ENCODE measurements around the gene CUBN.

Gene CUBN

DNA sequence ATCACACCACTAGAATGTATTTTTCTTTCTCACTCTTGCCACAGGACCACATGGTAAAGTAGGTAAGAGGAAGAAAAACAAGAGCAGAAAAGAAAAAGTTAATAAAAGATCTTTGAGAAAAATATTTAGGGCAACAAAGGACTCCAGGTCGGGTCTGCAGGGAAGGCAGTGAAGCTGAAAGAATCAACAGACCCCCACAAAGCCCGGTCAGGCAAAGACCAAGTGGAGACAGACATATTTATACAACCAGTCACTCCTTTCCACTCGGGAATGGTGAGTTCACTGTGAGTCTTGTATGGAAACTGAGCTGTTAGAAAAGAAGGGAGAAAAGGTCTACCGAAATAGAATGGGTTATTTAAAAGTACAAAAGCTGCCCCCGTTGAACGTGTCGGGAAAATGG lies 340.4 kb downstream of the CUBN start:
- Histone ChIP-seq H3K4me3 (ENCODE audit: low read depth, low read length) (no peak overlapping the region), H3K36me3 (ENCODE audit: control insufficient read depth, insufficient read depth, low read length) (no peaks in the 10 kb centered on the region)

DNA sequence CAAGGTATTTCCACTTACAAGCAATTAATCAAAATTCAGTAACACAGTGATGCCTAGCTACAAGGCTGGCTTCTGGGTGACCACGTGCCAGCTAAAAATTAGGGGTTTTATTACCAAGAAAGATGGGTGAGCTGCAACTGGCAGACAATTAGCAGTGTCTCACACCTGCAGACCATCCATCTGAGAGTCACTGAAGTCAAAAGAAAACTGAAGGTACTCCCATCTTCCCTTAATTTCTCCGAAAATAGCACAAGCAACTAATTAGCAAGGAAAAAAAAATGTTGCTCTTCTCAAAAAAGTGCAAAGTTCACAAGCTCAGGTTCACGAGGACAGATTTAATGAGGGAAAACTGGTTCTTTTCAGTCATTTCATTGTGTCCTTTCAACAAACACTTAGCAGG lies 340.8 kb downstream of the CUBN start:
- Histone ChIP-seq H3K79me2 (peaks cover 2% of the 10 kb centered on the region), H2AFZ (no peak overlapping the region), H3K4me3 (ENCODE audit: low read depth, low read length) (no peak overlapping the region), H3K9ac (no peak overlapping the region), H3K36me3 (ENCODE audit: control insufficient read depth, insufficient read depth, low read length) (no peaks in the 10 kb centered on the region), H3K27me3 (ENCODE audit: control insufficient read depth, insufficient read depth, low read length) (no peaks in the 10 kb centered on the region), H3K9me3 (ENCODE audit: control insufficient read depth, low read length) (no peaks in the 10 kb centered on the region), H3K27ac (no peak overlapping the region), H3K4me1 (no peaks in the 10 kb centered on the region), H3K4me2 (ENCODE audit: low read length) (no peak overlapping the region)
- TF ChIP-seq, protein P1, sequence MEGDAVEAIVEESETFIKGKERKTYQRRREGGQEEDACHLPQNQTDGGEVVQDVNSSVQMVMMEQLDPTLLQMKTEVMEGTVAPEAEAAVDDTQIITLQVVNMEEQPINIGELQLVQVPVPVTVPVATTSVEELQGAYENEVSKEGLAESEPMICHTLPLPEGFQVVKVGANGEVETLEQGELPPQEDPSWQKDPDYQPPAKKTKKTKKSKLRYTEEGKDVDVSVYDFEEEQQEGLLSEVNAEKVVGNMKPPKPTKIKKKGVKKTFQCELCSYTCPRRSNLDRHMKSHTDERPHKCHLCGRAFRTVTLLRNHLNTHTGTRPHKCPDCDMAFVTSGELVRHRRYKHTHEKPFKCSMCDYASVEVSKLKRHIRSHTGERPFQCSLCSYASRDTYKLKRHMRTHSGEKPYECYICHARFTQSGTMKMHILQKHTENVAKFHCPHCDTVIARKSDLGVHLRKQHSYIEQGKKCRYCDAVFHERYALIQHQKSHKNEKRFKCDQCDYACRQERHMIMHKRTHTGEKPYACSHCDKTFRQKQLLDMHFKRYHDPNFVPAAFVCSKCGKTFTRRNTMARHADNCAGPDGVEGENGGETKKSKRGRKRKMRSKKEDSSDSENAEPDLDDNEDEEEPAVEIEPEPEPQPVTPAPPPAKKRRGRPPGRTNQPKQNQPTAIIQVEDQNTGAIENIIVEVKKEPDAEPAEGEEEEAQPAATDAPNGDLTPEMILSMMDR (IDR thresholded peaks at IDR 0.05) = no peak

More for the DNA sequence above, 340.4 kb downstream of the CUBN start:
- Histone ChIP-seq H3K4me2 (ENCODE audit: low read length) (no peak overlapping the region), H3K27ac (no peak overlapping the region), H3K4me1 (no peaks in the 10 kb centered on the region), H3K9ac (no peak overlapping the region), H3K9me3 (ENCODE audit: control insufficient read depth, low read length) (no peaks in the 10 kb centered on the region), H2AFZ (no peak overlapping the region), H3K27me3 (ENCODE audit: control insufficient read depth, insufficient read depth, low read length) (no peaks in the 10 kb centered on the region), H3K79me2 (peaks cover 2% of the 10 kb centered on the region)
- TF ChIP-seq, protein P1 (IDR thresholded peaks at IDR 0.05) = no peak

DNA sequence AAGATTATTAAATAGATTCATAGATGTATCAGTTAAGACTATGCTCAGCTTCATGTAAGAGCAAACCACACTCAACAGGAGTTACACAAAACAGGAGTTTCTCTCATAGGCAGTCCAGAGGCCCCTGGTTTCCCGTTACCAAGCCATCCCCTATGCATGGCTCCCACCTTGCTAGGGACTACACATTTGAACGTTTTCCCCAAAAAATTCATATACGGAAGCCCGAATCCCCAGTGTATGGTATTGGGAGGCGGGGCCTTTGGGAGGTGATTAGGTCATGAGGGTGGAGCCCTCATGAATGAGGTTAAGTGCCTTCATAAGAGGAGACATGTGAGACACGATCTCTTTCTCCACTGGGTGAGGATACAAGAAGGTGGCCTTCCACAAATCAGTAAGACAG lies 341.5 kb downstream of the CUBN start:
- Histone ChIP-seq H3K27me3 (ENCODE audit: control insufficient read depth, insufficient read depth, low read length) (no peaks in the 10 kb centered on the region), H3K9ac (no peak overlapping the region), H3K4me2 (ENCODE audit: low read length) (no peak overlapping the region), H3K79me2 (peaks cover 2% of the 10 kb centered on the region), H3K27ac (no peak overlapping the region), H2AFZ (no peak overlapping the region), H3K9me3 (ENCODE audit: control insufficient read depth, low read length) (no peaks in the 10 kb centered on the region), H3K4me1 (no peaks in the 10 kb centered on the region), H3K4me3 (ENCODE audit: low read depth, low read length) (no peak overlapping the region), H3K36me3 (ENCODE audit: control insufficient read depth, insufficient read depth, low read length) (no peaks in the 10 kb centered on the region)
- TF ChIP-seq, protein P1 (IDR thresholded peaks at IDR 0.05) = no peak

DNA sequence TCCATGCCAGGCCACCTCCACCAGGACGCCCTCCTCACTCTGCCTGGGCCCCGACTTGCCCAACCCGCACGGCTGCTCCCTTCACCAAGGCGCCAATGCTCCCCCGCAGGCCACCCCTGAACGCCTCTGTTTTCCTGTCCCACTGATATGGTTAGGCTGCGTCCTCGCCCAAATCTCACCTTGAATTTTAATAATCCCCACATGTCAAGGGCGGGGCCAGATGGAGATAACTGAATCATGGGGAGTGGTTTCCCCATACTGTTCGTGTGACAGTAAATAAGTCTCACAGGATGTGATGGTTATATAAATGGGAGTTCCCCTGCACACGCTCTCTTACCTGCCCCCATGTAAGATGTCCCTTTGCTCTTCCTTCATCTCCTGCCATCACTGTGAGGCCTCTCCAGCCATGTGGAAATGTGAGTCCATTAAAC lies 342.2 kb downstream of the CUBN start:
- H3K4me3 ChIP-seq (ENCODE audit: low read depth, low read length) = no peak overlapping the region
- H3K9ac ChIP-seq = no peak overlapping the region
- H3K9me3 ChIP-seq (ENCODE audit: control insufficient read depth, low read length) = no peaks in the 10 kb centered on the region
- no peak overlapping the region for H3K27ac ChIP-seq
- peaks cover 2% of the 10 kb centered on the region for H3K79me2 ChIP-seq
- TF ChIP-seq, protein P1 (IDR thresholded peaks at IDR 0.05) = no peak
- H3K27me3 ChIP-seq (ENCODE audit: control insufficient read depth, insufficient read depth, low read length) = no peaks in the 10 kb centered on the region
- no peaks in the 10 kb centered on the region for H3K4me1 ChIP-seq
- no peak overlapping the region for H2AFZ ChIP-seq
- H3K4me2 ChIP-seq (ENCODE audit: low read length) = no peak overlapping the region
- H3K36me3 ChIP-seq (ENCODE audit: control insufficient read depth, insufficient read depth, low read length) = no peaks in the 10 kb centered on the region

DNA sequence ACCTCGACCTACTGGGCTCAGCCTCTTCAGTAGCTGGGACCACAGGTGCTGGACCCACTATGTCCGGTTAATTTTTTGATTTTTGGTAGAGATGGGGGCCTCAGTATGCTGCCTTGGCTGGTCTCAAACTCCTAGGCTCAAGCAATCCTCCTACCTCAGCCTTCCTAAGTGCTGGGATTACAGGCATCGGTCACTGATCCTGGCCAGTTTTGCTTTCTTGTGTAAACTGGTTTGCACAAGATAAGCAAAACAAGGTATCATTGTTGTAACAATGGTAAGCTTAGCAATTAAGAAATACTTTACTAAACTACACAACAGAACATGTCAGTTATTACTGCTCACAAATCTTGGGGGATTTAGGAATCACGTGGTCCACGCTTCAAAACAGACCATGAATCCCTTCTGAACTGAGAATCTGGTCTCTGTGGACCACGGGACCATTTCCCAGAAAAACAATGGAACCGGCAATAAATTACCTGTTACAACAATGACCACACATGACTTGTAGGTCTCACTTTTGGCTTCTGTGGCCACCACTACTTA lies 349.2 kb downstream of the CUBN start:
- TF ChIP-seq, protein P1 (IDR thresholded peaks at IDR 0.05) = no peak
- H3K27me3 ChIP-seq (ENCODE audit: control insufficient read depth, insufficient read depth, low read length) = no peaks in the 10 kb centered on the region

More for the DNA sequence above, 349.2 kb downstream of the CUBN start:
- Histone ChIP-seq H3K27ac (no peak overlapping the region), H3K4me1 (no peaks in the 10 kb centered on the region), H3K79me2 (peaks cover 2% of the 10 kb centered on the region), H3K4me2 (ENCODE audit: low read length) (no peak overlapping the region), H3K36me3 (ENCODE audit: control insufficient read depth, insufficient read depth, low read length) (no peaks in the 10 kb centered on the region), H3K9me3 (ENCODE audit: control insufficient read depth, low read length) (no peaks in the 10 kb centered on the region), H2AFZ (no peak overlapping the region), H3K9ac (no peak overlapping the region), H3K4me3 (ENCODE audit: low read depth, low read length) (no peak overlapping the region)

Data from parathyroid adenoma (tissue), 2 donors.